ENCODE data around the gene AIFM3. TPM values are rescaled to one million over a fixed set of nuclear protein-coding genes. Genes with fewer than 3 reads are reported as not detected.
A peak's percentile ranks its signal among the peaks of the same experiment; 100 is the strongest.

The AIFM3 gene
- total and polyA plus RNA-seq, 10 donors, result 2.0 to 8.7 (median 5.7) TPM

GRCh38 chr22:20951151-20951931 lies 15.7 kb upstream of the AIFM3 start:
- peaks cover 0 to 81% (median 42%) of the 10 kb centered on the region in 6 donors for H3K36me3 ChIP-seq
- intact Hi-C loops (cut with DNase I; ENCODE audit: low total_unique reads), result no loop called here
- WGBS, 5 donors, result 92 to 96% (median 94%) methylated on average over 10 of the region's 10 CpGs

GRCh38 chr22:20951932-20952380 lies 15.1 kb upstream of the AIFM3 start:
- Histone ChIP-seq H3K4me1 (peaks cover 0 to 38% (median 6%) of the 10 kb centered on the region in 6 donors), H3K9me3 (no peaks in the 10 kb centered on the region), H3K27me3 (replicated peaks in 1 of 7) (peaks cover 0 to 3% (median 0%) of the 10 kb centered on the region in 7 donors), H3K27ac (no peak overlapping the region), H3K36me3 (peaks cover 0 to 75% (median 42%) of the 10 kb centered on the region in 6 donors), H3K4me3 (no peak overlapping the region)
- TF ChIP-seq POLR2AphosphoS5 (IDR thresholded peaks at IDR 0.05), result peak in 1 of 3 donors; percentile 28
- TF ChIP-seq, protein P1, sequence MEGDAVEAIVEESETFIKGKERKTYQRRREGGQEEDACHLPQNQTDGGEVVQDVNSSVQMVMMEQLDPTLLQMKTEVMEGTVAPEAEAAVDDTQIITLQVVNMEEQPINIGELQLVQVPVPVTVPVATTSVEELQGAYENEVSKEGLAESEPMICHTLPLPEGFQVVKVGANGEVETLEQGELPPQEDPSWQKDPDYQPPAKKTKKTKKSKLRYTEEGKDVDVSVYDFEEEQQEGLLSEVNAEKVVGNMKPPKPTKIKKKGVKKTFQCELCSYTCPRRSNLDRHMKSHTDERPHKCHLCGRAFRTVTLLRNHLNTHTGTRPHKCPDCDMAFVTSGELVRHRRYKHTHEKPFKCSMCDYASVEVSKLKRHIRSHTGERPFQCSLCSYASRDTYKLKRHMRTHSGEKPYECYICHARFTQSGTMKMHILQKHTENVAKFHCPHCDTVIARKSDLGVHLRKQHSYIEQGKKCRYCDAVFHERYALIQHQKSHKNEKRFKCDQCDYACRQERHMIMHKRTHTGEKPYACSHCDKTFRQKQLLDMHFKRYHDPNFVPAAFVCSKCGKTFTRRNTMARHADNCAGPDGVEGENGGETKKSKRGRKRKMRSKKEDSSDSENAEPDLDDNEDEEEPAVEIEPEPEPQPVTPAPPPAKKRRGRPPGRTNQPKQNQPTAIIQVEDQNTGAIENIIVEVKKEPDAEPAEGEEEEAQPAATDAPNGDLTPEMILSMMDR (IDR thresholded peaks at IDR 0.05 in 8 of 11, conservative IDR thresholded peaks at IDR 0.05 in 3 of 11), result no peak
- no peak for TF ChIP-seq POLR2A (IDR thresholded peaks at IDR 0.05)
- peak; percentile 42 for DNase-seq
- intact Hi-C loops (cut with DNase I; ENCODE audit: low total_unique reads), result no loop called here
- 92 to 97% (median 94%) methylated on average over 8 of the region's 8 CpGs for WGBS, 5 donors

More at GRCh38 chr22:20951151-20951931, 15.7 kb upstream of the AIFM3 start:
- TF ChIP-seq POLR2A (IDR thresholded peaks at IDR 0.05) (no peak), POLR2AphosphoS5 (IDR thresholded peaks at IDR 0.05) (no peak)
- TF ChIP-seq, protein P1 (IDR thresholded peaks at IDR 0.05 in 8 of 11, conservative IDR thresholded peaks at IDR 0.05 in 3 of 11), result no peak
- no peak overlapping the region for H3K27ac ChIP-seq
- DNase-seq, result no peak
- peaks cover 0 to 38% (median 3%) of the 10 kb centered on the region in 6 donors for H3K4me1 ChIP-seq
- H3K27me3 ChIP-seq (replicated peaks in 1 of 7), result no peaks in the 10 kb centered on the region
- no peak overlapping the region for H3K4me3 ChIP-seq
- no peaks in the 10 kb centered on the region for H3K9me3 ChIP-seq

DNA sequence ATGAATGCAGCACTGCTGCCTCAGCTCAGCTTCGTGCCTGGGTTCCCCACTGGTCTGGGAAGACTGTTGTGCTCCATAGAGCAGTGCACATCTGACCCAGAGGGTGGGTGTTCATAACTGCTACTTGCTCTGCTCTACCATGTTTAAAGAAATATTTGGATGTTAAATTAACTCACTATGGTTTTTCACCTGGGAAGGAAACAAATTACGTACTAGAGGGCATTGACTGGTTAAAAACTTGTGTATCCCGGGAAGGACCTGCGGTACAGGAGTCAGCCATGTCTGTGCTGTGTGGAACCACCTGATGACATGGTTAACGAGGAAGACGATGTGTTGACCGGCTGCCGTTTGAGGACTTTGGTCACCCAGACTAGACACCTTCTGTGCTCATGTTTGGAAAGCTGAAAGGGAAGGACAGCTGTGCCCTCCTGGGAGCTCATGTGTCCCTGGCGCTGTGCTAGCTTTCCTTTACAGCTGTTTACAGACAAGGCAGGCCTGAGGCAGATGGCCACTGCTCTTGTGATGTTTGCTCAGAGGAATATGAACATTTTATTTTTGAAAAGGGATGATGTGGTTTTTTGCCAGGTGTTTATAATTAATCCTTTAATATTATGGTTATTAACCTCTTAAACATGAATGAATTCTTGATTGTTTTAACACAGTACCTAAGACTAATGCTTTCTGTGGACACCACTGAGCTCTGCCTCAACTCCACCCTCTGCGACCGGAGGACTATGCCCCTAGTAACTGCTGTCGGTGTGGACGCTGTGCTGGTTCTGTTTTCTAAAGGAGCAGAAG lies 14.3 kb upstream of the AIFM3 start:
- TF ChIP-seq POLR2A (IDR thresholded peaks at IDR 0.05) (no peak), POLR2AphosphoS5 (IDR thresholded peaks at IDR 0.05) (no peak)
- TF ChIP-seq, protein P1 (IDR thresholded peaks at IDR 0.05 in 8 of 11, conservative IDR thresholded peaks at IDR 0.05 in 3 of 11), result no peak
- peaks cover 0 to 11% (median 0%) of the 10 kb centered on the region in 7 donors for H3K27me3 ChIP-seq (replicated peaks in 1 of 7)
- no peak overlapping the region for H3K4me3 ChIP-seq
- peaks cover 0 to 41% (median 12%) of the 10 kb centered on the region in 6 donors for H3K4me1 ChIP-seq
- DNase-seq, result peak; percentile 25
- no peaks in the 10 kb centered on the region for H3K9me3 ChIP-seq
- intact Hi-C loops (cut with DNase I; ENCODE audit: low total_unique reads), result no loop called here
- 91 to 95% (median 92%) methylated on average over 13 of the region's 13 CpGs for WGBS, 5 donors
- no peak overlapping the region for H3K27ac ChIP-seq
- H3K36me3 ChIP-seq, result peaks cover 0 to 67% (median 42%) of the 10 kb centered on the region in 6 donors

- DNase-seq, result no peak
- peaks cover 0 to 62% (median 42%) of the 10 kb centered on the region in 6 donors for H3K36me3 ChIP-seq
- 75 to 91% (median 83%) methylated on average over 3 of the region's 3 CpGs for WGBS, 5 donors
- H3K4me1 ChIP-seq, result peaks cover 0 to 43% (median 17%) of the 10 kb centered on the region in 6 donors
- intact Hi-C loops (cut with DNase I; ENCODE audit: low total_unique reads), result no loop called here
- no peak for TF ChIP-seq POLR2AphosphoS5 (IDR thresholded peaks at IDR 0.05)
- no peak overlapping the region for H3K4me3 ChIP-seq
- peaks cover 0 to 16% (median 0%) of the 10 kb centered on the region in 7 donors for H3K27me3 ChIP-seq (replicated peaks in 1 of 7)
- H3K27ac ChIP-seq, result no peak overlapping the region
- H3K9me3 ChIP-seq, result no peaks in the 10 kb centered on the region
Observed at GRCh38 chr22:20953342-20953608, 13.8 kb upstream of the AIFM3 start.

Data from spleen (tissue), 11 donors.